Mesenchymal stem cell (in vitro differentiated cells and primary cell): Measurements from ENCODE around the gene CCNF.

ENCODE experiments used
- DNase-seq: peaks from one replicate; pipeline ENCODE4 v3.0.0-alpha.2; 2013
- H2AFZ ChIP-seq: one replicate; pipeline ENCODE4 v1.6.1; 2013; ENCODE audit warnings: low read depth, mild to moderate bottlenecking, control low read depth, inconsistent platforms, low read length, moderate library complexity
- H2AK5ac ChIP-seq: 2 replicates; pipeline ENCODE4 v1.6.1; 2013; ENCODE audit warnings: low read length, moderate library complexity, mild to moderate bottlenecking, inconsistent platforms; ENCODE audit not compliant: severe bottlenecking
- H2BK120ac ChIP-seq: one replicate; pipeline ENCODE4 v1.6.1; 2013; ENCODE audit warnings: low read depth, mild to moderate bottlenecking, inconsistent platforms, low read length, moderate library complexity
- H2BK12ac ChIP-seq, 2 experiments: one replicate each; pipeline ENCODE4 v1.6.1; 2013; ENCODE audit warnings: inconsistent platforms in 2 of 2, low read length in 2 of 2, mild to moderate bottlenecking in 2 of 2, moderate library complexity in 2 of 2, control low read depth in 1 of 2
- H2BK15ac ChIP-seq: one replicate; pipeline ENCODE4 v1.6.1; 2013; ENCODE audit warnings: mild to moderate bottlenecking, low read depth, inconsistent platforms; ENCODE audit not compliant: poor library complexity, severe bottlenecking
- H2BK5ac ChIP-seq: 2 replicates; pipeline ENCODE4 v1.6.1; 2013; ENCODE audit warnings: low read depth, mild to moderate bottlenecking, low read length, control low read depth, inconsistent platforms; ENCODE audit not compliant: poor library complexity, severe bottlenecking
- H3K14ac ChIP-seq, 2 experiments: one replicate each; pipeline ENCODE4 v1.6.1; 2013; ENCODE audit warnings: inconsistent platforms in 2 of 2, low read length in 2 of 2, control low read depth in 1 of 2, mild to moderate bottlenecking in 1 of 2, moderate library complexity in 1 of 2
- H3K18ac ChIP-seq, 2 experiments: one replicate each; pipeline ENCODE4 v1.6.1; 2013; ENCODE audit warnings: inconsistent platforms in 2 of 2, low read length in 2 of 2, control low read depth in 1 of 2, low read depth in 1 of 2, mild to moderate bottlenecking in 1 of 2
- H3K23ac ChIP-seq, 2 experiments: one replicate each; pipeline ENCODE4 v1.6.1; 2013; ENCODE audit warnings: inconsistent platforms in 2 of 2, low read length in 2 of 2, mild to moderate bottlenecking in 2 of 2, moderate library complexity in 2 of 2, control low read depth in 1 of 2
- H3K27ac ChIP-seq: 2 replicates; pipeline ENCODE4 v1.5.1; 2013; ENCODE audit warnings: mild to moderate bottlenecking, moderate library complexity, low read length, control low read depth, inconsistent platforms; ENCODE audit not compliant: poor library complexity, severe bottlenecking
- H3K27me3 ChIP-seq, 2 experiments: 2 replicates each; pipeline versions ENCODE4 v1.6.1 to v1.7.0; 2013; ENCODE audit warnings: low read length in 2 of 2, mild to moderate bottlenecking in 2 of 2, moderate library complexity in 2 of 2, control low read depth in 1 of 2, inconsistent platforms in 1 of 2; ENCODE audit not compliant: control insufficient read depth in 1 of 2, insufficient read depth in 1 of 2
- H3K36me3 ChIP-seq, 2 experiments: 2 replicates each; pipeline versions ENCODE4 v1.6.1 to v1.7.0; 2013; ENCODE audit warnings: low read length in 2 of 2, control low read depth in 1 of 2, inconsistent platforms in 1 of 2, low read depth in 1 of 2, mild to moderate bottlenecking in 1 of 2; ENCODE audit not compliant: insufficient read depth in 2 of 2, control insufficient read depth in 1 of 2
- H3K4ac ChIP-seq, 2 experiments: one replicate each; pipeline ENCODE4 v1.6.1; 2013; ENCODE audit warnings: inconsistent platforms in 2 of 2, low read length in 2 of 2, mild to moderate bottlenecking in 2 of 2, moderate library complexity in 2 of 2, control low read depth in 1 of 2, low read depth in 1 of 2
- H3K4me1 ChIP-seq: 2 replicates; pipeline ENCODE4 v1.6.1; 2013; ENCODE audit warnings: low read depth, low read length, control low read depth; ENCODE audit not compliant: control insufficient read depth, insufficient read depth
- H3K4me2 ChIP-seq: 2 replicates; pipeline ENCODE4 v1.6.1; 2013; ENCODE audit warnings: low read length, mild to moderate bottlenecking, inconsistent platforms; ENCODE audit not compliant: poor library complexity, severe bottlenecking
- H3K4me3 ChIP-seq, 2 experiments: 2 replicates each; pipeline versions ENCODE4 v1.5.1 to v1.7.0; 2013; ENCODE audit warnings: low read length in 2 of 2, mild to moderate bottlenecking in 2 of 2, control low read depth in 1 of 2, low read depth in 1 of 2; ENCODE audit not compliant: insufficient read depth in 1 of 2
- H3K79me1 ChIP-seq: replicated peaks from 2 replicates; pipeline ENCODE4 v1.6.1; 2013; ENCODE audit warnings: mild to moderate bottlenecking, control low read depth, low read length, inconsistent platforms; ENCODE audit not compliant: poor library complexity, severe bottlenecking
- H3K9ac ChIP-seq: 2 replicates; pipeline ENCODE4 v1.7.0; 2013; ENCODE audit warnings: mild to moderate bottlenecking, low read length, moderate library complexity
- H3K9me3 ChIP-seq: 2 replicates; pipeline ENCODE4 v1.7.0; 2013; ENCODE audit warnings: mild to moderate bottlenecking, low read length; ENCODE audit not compliant: control insufficient read depth
- H4K8ac ChIP-seq: one replicate; pipeline ENCODE4 v1.6.1; 2013; ENCODE audit warnings: inconsistent platforms, mild to moderate bottlenecking, low read length, moderate library complexity
- H4K91ac ChIP-seq: one replicate; pipeline ENCODE4 v1.6.1; 2013; ENCODE audit warnings: mild to moderate bottlenecking, low read length, inconsistent platforms
- WGBS: methylation state at CpG from one replicate; pipeline ENCODE4 v1.1.7; 2013; ENCODE audit warnings: mixed read lengths; 5-methylcytosine and 5-hydroxymethylcytosine counted together

CCNF gene

GRCh38 chr16:2497116-2497630, 67.9 kb downstream of the CCNF start:
- no peak overlapping the region for H3K14ac ChIP-seq
- H2AK5ac ChIP-seq, result no peak overlapping the region
- no peaks in the 10 kb centered on the region for H3K27me3 ChIP-seq
- peaks cover 24% of the 10 kb centered on the region for H3K4me1 ChIP-seq
- no peak overlapping the region for H3K23ac ChIP-seq
- H3K4ac ChIP-seq, result no peak overlapping the region
- H2BK120ac ChIP-seq, result no peak overlapping the region
- peak overlapping the region; percentile 7 for H3K9ac ChIP-seq
- H3K4me2 ChIP-seq, result no peak overlapping the region
- H3K36me3 ChIP-seq, result peaks cover 24 to 56% of the 10 kb centered on the region in 2 experiments
- H2AFZ ChIP-seq, result no peak overlapping the region
- H3K9me3 ChIP-seq, result no peaks in the 10 kb centered on the region
- H2BK12ac ChIP-seq, result no peak overlapping the region
- H4K8ac ChIP-seq, result no peak overlapping the region
- no peak overlapping the region for H2BK15ac ChIP-seq
- no peak overlapping the region for H3K27ac ChIP-seq
- DNase-seq, result no peak
- WGBS, result 81% methylated on average over 21 of the region's 21 CpGs
- H3K4me3 ChIP-seq, result no peak overlapping the region
- H3K18ac ChIP-seq, result no peak overlapping the region
- H4K91ac ChIP-seq, result no peak overlapping the region
- no peak overlapping the region for H2BK5ac ChIP-seq
- H3K79me1 ChIP-seq, result peaks cover 19% of the 10 kb centered on the region

GRCh38 chr16:2497695-2498484, 68.6 kb downstream of the CCNF start:
- Histone ChIP-seq H4K91ac (no peak overlapping the region), H3K9me3 (no peaks in the 10 kb centered on the region), H3K4ac (no peak overlapping the region), H2AK5ac (no peak overlapping the region), H3K14ac (no peak overlapping the region), H2BK15ac (no peak overlapping the region), H2AFZ (no peak overlapping the region), H3K9ac (peak overlapping the region; percentile 7), H3K4me1 (peaks cover 27% of the 10 kb centered on the region), H3K4me2 (no peak overlapping the region), H3K36me3 (peaks cover 24 to 56% of the 10 kb centered on the region in 2 experiments), H3K79me1 (peaks cover 19% of the 10 kb centered on the region), H4K8ac (no peak overlapping the region), H2BK120ac (no peak overlapping the region), H2BK12ac (no peak overlapping the region), H3K18ac (no peak overlapping the region), H3K23ac (no peak overlapping the region), H3K27ac (no peak overlapping the region), H3K27me3 (no peaks in the 10 kb centered on the region), H2BK5ac (no peak overlapping the region), H3K4me3 (no peak overlapping the region)
- WGBS, result 93% methylated on average over 26 of the region's 26 CpGs
- no peak for DNase-seq

GRCh38 chr16:2498531-2499253, 69.4 kb downstream of the CCNF start:
- H3K4me3 ChIP-seq, result no peak overlapping the region
- H2BK5ac ChIP-seq, result no peak overlapping the region
- WGBS, result 94% methylated on average over 14 of the region's 15 CpGs
- H3K27me3 ChIP-seq, result no peaks in the 10 kb centered on the region
- H3K4me2 ChIP-seq, result no peak overlapping the region
- H2BK120ac ChIP-seq, result no peak overlapping the region
- H3K23ac ChIP-seq, result no peak overlapping the region
- no peak for DNase-seq
- H3K27ac ChIP-seq, result no peak overlapping the region
- H3K36me3 ChIP-seq, result peaks cover 24 to 54% of the 10 kb centered on the region in 2 experiments
- H3K9me3 ChIP-seq, result no peaks in the 10 kb centered on the region
- H2AK5ac ChIP-seq, result no peak overlapping the region
- no peak overlapping the region for H2AFZ ChIP-seq
- no peak overlapping the region for H3K4ac ChIP-seq
- peaks cover 27% of the 10 kb centered on the region for H3K4me1 ChIP-seq
- H3K18ac ChIP-seq, result no peak overlapping the region
- no peak overlapping the region for H4K91ac ChIP-seq
- H3K79me1 ChIP-seq, result peaks cover 15% of the 10 kb centered on the region
- no peak overlapping the region for H4K8ac ChIP-seq
- H2BK12ac ChIP-seq, result no peak overlapping the region
- H3K14ac ChIP-seq, result no peak overlapping the region
- no peak overlapping the region for H2BK15ac ChIP-seq
- no peak overlapping the region for H3K9ac ChIP-seq

GRCh38 chr16:2499454-2499853, 70.2 kb downstream of the CCNF start:
- Histone ChIP-seq H3K9ac (no peak overlapping the region), H3K27ac (no peak overlapping the region), H2BK5ac (no peak overlapping the region), H3K4ac (no peak overlapping the region), H3K4me1 (peaks cover 27% of the 10 kb centered on the region), H3K27me3 (no peaks in the 10 kb centered on the region), H3K9me3 (no peaks in the 10 kb centered on the region), H3K18ac (no peak overlapping the region), H2AK5ac (no peak overlapping the region), H3K79me1 (peaks cover 15% of the 10 kb centered on the region), H4K8ac (no peak overlapping the region), H2BK15ac (no peak overlapping the region), H2BK120ac (no peak overlapping the region), H3K36me3 (peaks cover 24 to 53% of the 10 kb centered on the region in 2 experiments), H3K4me3 (no peak overlapping the region), H2AFZ (no peak overlapping the region), H3K4me2 (no peak overlapping the region), H3K23ac (no peak overlapping the region), H3K14ac (no peak overlapping the region), H2BK12ac (no peak overlapping the region), H4K91ac (no peak overlapping the region)
- DNase-seq, result no peak
- WGBS, result 96% methylated on average over 6 of the region's 6 CpGs
